ENCODE measurements around the gene NKG7.
"Not testable (repeated sequence)": the region's sequence is repeated elsewhere in the genome, so short reads cannot be mapped to it uniquely, and the experiment has no call there.

NKG7 gene

DNA sequence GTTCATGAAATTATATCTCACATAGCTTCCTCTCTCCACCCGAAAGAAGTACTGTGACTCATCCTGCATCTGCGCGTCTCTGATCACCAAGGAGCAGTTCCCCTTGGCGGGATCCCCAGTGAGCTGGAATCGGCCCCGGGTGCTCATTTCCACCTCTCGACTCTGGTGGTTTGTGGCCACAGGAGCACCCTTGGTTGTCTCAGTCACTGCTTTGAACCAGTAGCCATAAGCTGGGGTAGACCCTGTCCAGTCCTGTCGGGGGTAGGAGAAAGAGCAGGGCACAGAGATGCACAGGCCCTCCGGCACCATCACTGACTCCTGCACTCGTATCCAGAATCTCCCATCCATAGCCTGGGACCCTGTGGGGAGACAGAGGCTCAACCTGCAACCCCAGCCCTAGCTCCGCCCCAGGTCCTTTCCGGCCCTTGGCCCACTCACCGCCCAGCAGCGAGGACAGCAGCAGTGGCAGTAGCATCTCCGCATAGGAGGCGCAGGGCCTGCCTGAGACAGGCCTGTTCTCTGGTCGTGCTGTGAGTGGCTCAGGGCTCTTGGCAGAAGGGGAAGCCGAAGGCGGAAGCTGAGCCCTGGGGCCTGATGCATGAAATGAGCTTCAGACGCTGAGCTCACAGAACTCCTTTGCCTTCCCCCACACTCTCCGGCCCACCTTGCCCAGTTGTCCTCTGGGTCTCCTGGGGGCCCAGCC is 44.8 kb upstream of the NKG7 start, which contains the start of gene SIGLEC10:
TSS of gene SIGLEC10 (minus strand) at position 536 of the 703 bp plus-strand sequence. CDS start at position 475, 61 bp downstream.
- TF ChIP-seq ZNF8 (CRISPR knock-in tag; IDR thresholded peaks at IDR 0.05) = no peak
- TF ChIP-seq CSRNP3 (CRISPR knock-in tag; IDR thresholded peaks at IDR 0.05) = no peak
- no peak for TF ChIP-seq ZNF565 (CRISPR knock-in tag; conservative IDR thresholded peaks at IDR 0.05; ENCODE audit: low read depth)
- no peak for TF ChIP-seq TOX (CRISPR knock-in tag; IDR thresholded peaks at IDR 0.05; ENCODE audit: borderline replicate concordance)
- no peak for TF ChIP-seq SNAI2 (CRISPR knock-in tag; IDR thresholded peaks at IDR 0.05)
- TF ChIP-seq TCF4 (CRISPR knock-in tag; IDR thresholded peaks at IDR 0.05; ENCODE audit: borderline replicate concordance) = no peak
- TF ChIP-seq, protein P1, sequence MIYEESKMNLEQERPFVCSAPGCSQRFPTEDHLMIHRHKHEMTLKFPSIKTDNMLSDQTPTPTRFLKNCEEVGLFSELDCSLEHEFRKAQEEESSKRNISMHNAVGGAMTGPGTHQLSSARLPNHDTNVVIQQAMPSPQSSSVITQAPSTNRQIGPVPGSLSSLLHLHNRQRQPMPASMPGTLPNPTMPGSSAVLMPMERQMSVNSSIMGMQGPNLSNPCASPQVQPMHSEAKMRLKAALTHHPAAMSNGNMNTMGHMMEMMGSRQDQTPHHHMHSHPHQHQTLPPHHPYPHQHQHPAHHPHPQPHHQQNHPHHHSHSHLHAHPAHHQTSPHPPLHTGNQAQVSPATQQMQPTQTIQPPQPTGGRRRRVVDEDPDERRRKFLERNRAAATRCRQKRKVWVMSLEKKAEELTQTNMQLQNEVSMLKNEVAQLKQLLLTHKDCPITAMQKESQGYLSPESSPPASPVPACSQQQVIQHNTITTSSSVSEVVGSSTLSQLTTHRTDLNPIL (CRISPR knock-in tag; IDR thresholded peaks at IDR 0.05; ENCODE audit: low read depth) = no peak
- TF ChIP-seq OSR1 (CRISPR knock-in tag; IDR thresholded peaks at IDR 0.05) = no peak
- TF ChIP-seq ESRRG (CRISPR knock-in tag; IDR thresholded peaks at IDR 0.05) = no peak
- TF ChIP-seq TSHZ2 (CRISPR knock-in tag; IDR thresholded peaks at IDR 0.05) = no peak
- TF ChIP-seq GLIS3 (CRISPR knock-in tag; IDR thresholded peaks at IDR 0.05) = no peak
- ATAC-seq = no peak

DNA sequence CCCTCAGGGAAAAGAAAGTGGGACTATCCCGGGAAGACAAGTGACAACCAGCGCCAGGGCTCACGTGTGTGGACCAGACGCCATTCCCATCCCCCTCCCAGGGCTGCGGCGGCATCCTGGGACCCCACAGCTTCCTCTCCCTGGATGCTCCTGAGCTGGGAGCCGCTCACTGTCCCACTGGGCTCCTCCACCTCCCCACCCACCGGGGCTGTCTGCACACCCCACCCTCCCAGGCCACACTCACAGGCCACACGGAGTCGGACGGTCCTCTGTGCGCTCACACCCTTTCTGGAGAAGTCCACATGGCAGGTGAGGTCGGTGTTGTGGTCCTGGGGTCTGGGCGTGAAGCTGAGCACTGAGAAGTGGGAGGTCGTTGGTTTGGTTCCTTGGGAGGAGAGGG is 44.0 kb upstream of the NKG7 start:
- ATAC-seq = not testable (repeated sequence)

- no peak for TF ChIP-seq GLIS3 (CRISPR knock-in tag; IDR thresholded peaks at IDR 0.05)
- no peak for TF ChIP-seq OSR1 (CRISPR knock-in tag; IDR thresholded peaks at IDR 0.05)
- no peak for TF ChIP-seq CSRNP3 (CRISPR knock-in tag; IDR thresholded peaks at IDR 0.05)
- no peak for TF ChIP-seq ARNTL (CRISPR knock-in tag; IDR thresholded peaks at IDR 0.05; ENCODE audit: borderline replicate concordance, low read depth)
- no peak for TF ChIP-seq TCF4 (CRISPR knock-in tag; IDR thresholded peaks at IDR 0.05; ENCODE audit: borderline replicate concordance)
- TF ChIP-seq, protein P2, sequence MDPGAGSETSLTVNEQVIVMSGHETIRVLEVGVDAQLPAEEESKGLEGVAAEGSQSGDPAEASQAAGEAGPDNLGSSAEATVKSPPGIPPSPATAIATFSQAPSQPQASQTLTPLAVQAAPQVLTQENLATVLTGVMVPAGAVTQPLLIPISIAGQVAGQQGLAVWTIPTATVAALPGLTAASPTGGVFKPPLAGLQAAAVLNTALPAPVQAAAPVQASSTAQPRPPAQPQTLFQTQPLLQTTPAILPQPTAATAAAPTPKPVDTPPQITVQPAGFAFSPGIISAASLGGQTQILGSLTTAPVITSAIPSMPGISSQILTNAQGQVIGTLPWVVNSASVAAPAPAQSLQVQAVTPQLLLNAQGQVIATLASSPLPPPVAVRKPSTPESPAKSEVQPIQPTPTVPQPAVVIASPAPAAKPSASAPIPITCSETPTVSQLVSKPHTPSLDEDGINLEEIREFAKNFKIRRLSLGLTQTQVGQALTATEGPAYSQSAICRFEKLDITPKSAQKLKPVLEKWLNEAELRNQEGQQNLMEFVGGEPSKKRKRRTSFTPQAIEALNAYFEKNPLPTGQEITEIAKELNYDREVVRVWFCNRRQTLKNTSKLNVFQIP (CRISPR knock-in tag; IDR thresholded peaks at IDR 0.05; ENCODE audit: borderline replicate concordance, low read depth) = no peak
- TF ChIP-seq ZNF70 (CRISPR knock-in tag; IDR thresholded peaks at IDR 0.05) = no peak
- TF ChIP-seq ZNF565 (CRISPR knock-in tag; conservative IDR thresholded peaks at IDR 0.05; ENCODE audit: low read depth) = no peak
- TF ChIP-seq ZC3H10 (CRISPR knock-in tag; IDR thresholded peaks at IDR 0.05) = no peak
- no peak for TF ChIP-seq TOX (CRISPR knock-in tag; IDR thresholded peaks at IDR 0.05; ENCODE audit: borderline replicate concordance)
- TF ChIP-seq, protein P1 (CRISPR knock-in tag; IDR thresholded peaks at IDR 0.05; ENCODE audit: low read depth) = no peak
- no peak for TF ChIP-seq PPARA (CRISPR knock-in tag; IDR thresholded peaks at IDR 0.05; ENCODE audit: borderline replicate concordance)
- ATAC-seq = no peak
These were observed 42.7 kb upstream of the NKG7 start for GRCh38 chr19:51415187-51415586.
